ENCODE data around the gene STAG1.
"Not testable (repeated sequence)": the region's sequence is repeated elsewhere in the genome, so short reads cannot be mapped to it uniquely, and the experiment has no call there.

STAG1 gene

DNA sequence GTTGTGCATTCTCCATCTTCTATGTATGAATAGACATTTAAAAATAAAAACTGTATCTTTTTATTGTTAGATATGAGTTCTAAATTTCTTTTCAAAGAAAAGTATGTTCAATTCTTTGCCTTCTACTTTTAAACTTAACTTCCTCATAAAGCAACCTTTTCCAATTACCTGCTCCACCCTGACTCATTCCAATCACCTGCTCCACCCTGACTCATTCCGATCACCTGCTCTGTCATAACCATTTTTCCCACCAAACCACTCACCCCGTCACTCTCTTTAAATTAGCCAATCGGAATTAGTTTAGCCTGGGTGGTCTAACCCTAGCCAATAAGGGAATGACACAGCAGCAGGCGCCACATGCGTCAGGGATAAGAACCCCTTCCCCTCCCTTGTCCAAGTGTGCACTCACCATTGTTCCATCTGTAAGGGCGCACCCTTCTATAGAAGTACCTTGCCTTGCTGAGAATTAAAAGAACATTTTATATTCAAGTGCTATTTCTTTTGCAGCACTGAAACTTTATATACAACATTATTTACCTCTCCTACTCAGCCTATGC is 134.1 kb downstream of the STAG1 start:
- H2BK120ac ChIP-seq (ENCODE audit: low read depth, low read length); H3K4me1 ChIP-seq (ENCODE audit: control insufficient read depth, low read depth, low read length); H3K36me3 ChIP-seq (ENCODE audit: control insufficient read depth, insufficient read depth, low read length); H3K4ac ChIP-seq (ENCODE audit: low read depth, low read length); H3K18ac ChIP-seq (ENCODE audit: low read length); H3K27me3 ChIP-seq (ENCODE audit: insufficient read depth, low read length, poor library complexity); H3K9ac ChIP-seq (ENCODE audit: low read length); H3K23ac ChIP-seq (ENCODE audit: low read length); H3K79me1 ChIP-seq (ENCODE audit: low read length); H3K4me3 ChIP-seq (ENCODE audit: low read length); H3K27ac ChIP-seq (ENCODE audit: low read depth, low read length); H4K8ac ChIP-seq (ENCODE audit: low read depth, low read length); H3K79me2 ChIP-seq (ENCODE audit: control insufficient read depth, insufficient read depth, low read length); H3K4me2 ChIP-seq (ENCODE audit: low read length); H2BK5ac ChIP-seq (ENCODE audit: low read length); H2BK15ac ChIP-seq (replicated peaks; ENCODE audit: low read depth); H3K56ac ChIP-seq (ENCODE audit: low read length); H2AK5ac ChIP-seq (ENCODE audit: low read length); H4K5ac ChIP-seq (ENCODE audit: low read length); DNase-seq: not testable (repeated sequence)
- no CpG with 5 or more reads among the region's 6 CpGs for WGBS (ENCODE audit: extremely low coverage, insufficient coverage, low lambda C conversion rate)

DNA sequence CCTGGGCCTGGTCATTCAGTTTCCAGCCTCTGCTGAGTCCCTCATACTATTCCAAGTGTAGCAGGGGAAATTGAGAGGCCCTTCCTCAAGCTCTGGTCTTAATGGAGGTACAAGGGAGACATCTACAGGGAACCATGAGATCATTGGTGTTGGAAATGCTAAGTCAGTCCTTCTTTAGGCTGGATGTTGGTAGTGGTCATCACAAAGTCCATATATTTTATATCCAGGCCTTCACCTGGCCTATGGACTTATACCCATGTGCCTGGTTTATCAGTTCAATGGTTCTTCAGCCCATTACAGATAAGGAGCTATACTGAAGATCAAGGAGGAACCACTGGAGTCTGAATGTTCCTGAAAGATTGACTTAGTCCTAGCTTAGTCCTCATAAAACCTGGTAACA is 135.0 kb downstream of the STAG1 start:
- Histone ChIP-seq H3K4ac (ENCODE audit: low read depth, low read length) (no peak overlapping the region), H3K27me3 (ENCODE audit: insufficient read depth, low read length, poor library complexity) (no peaks in the 10 kb centered on the region), H2AK5ac (ENCODE audit: low read length) (no peak overlapping the region), H3K79me2 (ENCODE audit: control insufficient read depth, insufficient read depth, low read length) (no peaks in the 10 kb centered on the region), H4K5ac (ENCODE audit: low read length) (no peak overlapping the region), H3K36me3 (ENCODE audit: control insufficient read depth, insufficient read depth, low read length) (no peaks in the 10 kb centered on the region), H3K56ac (ENCODE audit: low read length) (no peak overlapping the region), H3K23ac (ENCODE audit: low read length) (no peak overlapping the region), H3K4me2 (ENCODE audit: low read length) (no peak overlapping the region), H3K4me3 (ENCODE audit: low read length) (no peak overlapping the region), H3K18ac (ENCODE audit: low read length) (no peak overlapping the region), H3K79me1 (ENCODE audit: low read length) (no peaks in the 10 kb centered on the region), H4K8ac (ENCODE audit: low read depth, low read length) (no peak overlapping the region), H2BK15ac (replicated peaks; ENCODE audit: low read depth) (no peak overlapping the region), H2BK120ac (ENCODE audit: low read depth, low read length) (no peak overlapping the region), H3K27ac (ENCODE audit: low read depth, low read length) (no peak overlapping the region), H2BK5ac (ENCODE audit: low read length) (no peak overlapping the region), H3K9ac (ENCODE audit: low read length) (no peak overlapping the region), H3K4me1 (ENCODE audit: control insufficient read depth, low read depth, low read length) (no peaks in the 10 kb centered on the region)
- DNase-seq, result peak; percentile 49

DNA sequence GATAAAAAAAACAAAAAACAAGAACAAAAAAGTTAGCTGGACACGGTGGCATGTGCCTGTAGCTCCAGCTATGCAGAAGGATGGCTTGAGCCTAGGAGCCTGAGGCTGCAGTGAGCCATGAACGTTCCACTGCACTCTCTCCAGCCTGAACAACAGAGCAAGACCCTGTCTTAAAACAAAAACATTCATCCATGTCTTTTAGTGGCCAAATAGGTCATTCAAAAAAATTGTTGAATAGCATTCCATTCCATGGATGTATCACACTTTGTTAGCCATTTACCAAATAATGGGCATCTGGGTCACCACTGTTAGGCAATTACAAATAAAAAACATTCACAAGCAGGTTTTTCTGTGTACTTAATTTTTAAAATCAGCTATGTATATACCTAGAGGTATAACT is 139.7 kb downstream of the STAG1 start:
- Histone ChIP-seq H2BK5ac (ENCODE audit: low read length) (no peak overlapping the region), H3K18ac (ENCODE audit: low read length) (no peak overlapping the region), H2BK15ac (replicated peaks; ENCODE audit: low read depth) (no peak overlapping the region), H3K36me3 (ENCODE audit: control insufficient read depth, insufficient read depth, low read length) (no peaks in the 10 kb centered on the region), H3K27ac (ENCODE audit: low read depth, low read length) (no peak overlapping the region), H4K5ac (ENCODE audit: low read length) (no peak overlapping the region), H3K4ac (ENCODE audit: low read depth, low read length) (no peak overlapping the region), H3K27me3 (ENCODE audit: insufficient read depth, low read length, poor library complexity) (no peaks in the 10 kb centered on the region), H3K23ac (ENCODE audit: low read length) (no peak overlapping the region), H3K79me2 (ENCODE audit: control insufficient read depth, insufficient read depth, low read length) (no peaks in the 10 kb centered on the region), H3K79me1 (ENCODE audit: low read length) (peaks cover 1% of the 10 kb centered on the region), H3K4me1 (ENCODE audit: control insufficient read depth, low read depth, low read length) (no peaks in the 10 kb centered on the region), H2AK5ac (ENCODE audit: low read length) (no peak overlapping the region), H3K56ac (ENCODE audit: low read length) (no peak overlapping the region), H2BK120ac (ENCODE audit: low read depth, low read length) (no peak overlapping the region), H3K4me2 (ENCODE audit: low read length) (no peak overlapping the region), H4K8ac (ENCODE audit: low read depth, low read length) (no peak overlapping the region), H3K4me3 (ENCODE audit: low read length) (no peak overlapping the region), H3K9ac (ENCODE audit: low read length) (no peak overlapping the region)
- DNase-seq, result no peak
- no CpG with 5 or more reads among the region's 2 CpGs for WGBS (ENCODE audit: extremely low coverage, insufficient coverage, low lambda C conversion rate)

DNA sequence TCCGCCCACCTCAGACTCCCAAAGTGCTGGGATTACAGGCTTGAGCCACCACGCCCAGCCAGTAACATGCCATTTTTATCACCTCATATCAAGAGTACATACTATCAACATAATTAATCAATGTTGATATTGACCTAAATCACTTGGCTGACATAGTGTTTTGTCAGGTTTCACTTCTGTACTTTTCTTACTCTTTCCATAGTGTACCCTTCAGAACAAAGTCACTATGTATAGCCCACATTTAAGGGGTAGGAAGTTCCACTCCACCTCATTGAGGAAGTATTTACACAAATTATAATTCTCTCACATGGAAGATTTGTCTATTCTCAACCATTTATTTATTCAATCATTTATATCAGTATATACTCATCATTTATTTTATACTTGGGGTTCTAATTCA is 145.2 kb downstream of the STAG1 start:
- Histone ChIP-seq H2AK5ac (ENCODE audit: low read length) (no peak overlapping the region), H4K5ac (ENCODE audit: low read length) (no peak overlapping the region), H3K27me3 (ENCODE audit: insufficient read depth, low read length, poor library complexity) (no peaks in the 10 kb centered on the region), H4K8ac (ENCODE audit: low read depth, low read length) (no peak overlapping the region), H3K27ac (ENCODE audit: low read depth, low read length) (no peak overlapping the region), H2BK15ac (replicated peaks; ENCODE audit: low read depth) (no peak overlapping the region), H3K18ac (ENCODE audit: low read length) (no peak overlapping the region), H3K4me3 (ENCODE audit: low read length) (no peak overlapping the region), H2BK120ac (ENCODE audit: low read depth, low read length) (no peak overlapping the region), H3K23ac (ENCODE audit: low read length) (no peak overlapping the region), H3K79me1 (ENCODE audit: low read length) (peaks cover 1% of the 10 kb centered on the region), H3K36me3 (ENCODE audit: control insufficient read depth, insufficient read depth, low read length) (no peaks in the 10 kb centered on the region), H3K4me2 (ENCODE audit: low read length) (no peak overlapping the region), H3K9ac (ENCODE audit: low read length) (no peak overlapping the region), H2BK5ac (ENCODE audit: low read length) (no peak overlapping the region), H3K4ac (ENCODE audit: low read depth, low read length) (no peak overlapping the region), H3K56ac (ENCODE audit: low read length) (no peak overlapping the region), H3K79me2 (ENCODE audit: control insufficient read depth, insufficient read depth, low read length) (no peaks in the 10 kb centered on the region), H3K4me1 (ENCODE audit: control insufficient read depth, low read depth, low read length) (no peaks in the 10 kb centered on the region)
- WGBS (ENCODE audit: extremely low coverage, insufficient coverage, low lambda C conversion rate), result no CpG with 5 or more reads among the region's 2 CpGs
- DNase-seq, result no peak

DNA sequence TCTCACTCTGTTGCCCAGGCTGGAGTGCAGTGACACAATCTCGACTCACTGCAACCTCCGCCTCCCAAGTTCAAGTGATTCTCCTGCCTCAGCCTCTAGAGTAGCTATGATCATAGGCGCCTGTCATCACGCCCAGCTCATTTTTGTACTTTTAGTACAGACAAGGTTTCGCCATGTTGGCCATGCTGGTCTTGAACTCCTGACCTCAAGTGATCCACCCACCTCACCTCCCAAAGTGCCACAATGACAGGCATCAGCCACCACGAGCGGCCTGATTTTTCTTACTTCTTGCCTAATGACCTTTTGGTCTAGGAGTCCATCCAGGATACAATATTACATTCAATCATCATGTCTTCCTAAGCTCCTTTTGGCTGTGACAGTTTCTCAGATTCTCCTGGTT is 146.0 kb downstream of the STAG1 start:
- H3K4ac ChIP-seq (ENCODE audit: low read depth, low read length); H2BK5ac ChIP-seq (ENCODE audit: low read length); H2AK5ac ChIP-seq (ENCODE audit: low read length); H3K36me3 ChIP-seq (ENCODE audit: control insufficient read depth, insufficient read depth, low read length); H3K23ac ChIP-seq (ENCODE audit: low read length); H3K56ac ChIP-seq (ENCODE audit: low read length); DNase-seq; H3K27ac ChIP-seq (ENCODE audit: low read depth, low read length); H4K5ac ChIP-seq (ENCODE audit: low read length); H3K79me2 ChIP-seq (ENCODE audit: control insufficient read depth, insufficient read depth, low read length); H2BK15ac ChIP-seq (replicated peaks; ENCODE audit: low read depth); H2BK120ac ChIP-seq (ENCODE audit: low read depth, low read length); H3K4me3 ChIP-seq (ENCODE audit: low read length); H3K18ac ChIP-seq (ENCODE audit: low read length); H3K4me1 ChIP-seq (ENCODE audit: control insufficient read depth, low read depth, low read length); H3K9ac ChIP-seq (ENCODE audit: low read length); H4K8ac ChIP-seq (ENCODE audit: low read depth, low read length); H3K27me3 ChIP-seq (ENCODE audit: insufficient read depth, low read length, poor library complexity); H3K79me1 ChIP-seq (ENCODE audit: low read length); H3K4me2 ChIP-seq (ENCODE audit: low read length): not testable (repeated sequence)
- WGBS (ENCODE audit: extremely low coverage, insufficient coverage, low lambda C conversion rate), result no CpG with 5 or more reads among the region's 7 CpGs

DNA sequence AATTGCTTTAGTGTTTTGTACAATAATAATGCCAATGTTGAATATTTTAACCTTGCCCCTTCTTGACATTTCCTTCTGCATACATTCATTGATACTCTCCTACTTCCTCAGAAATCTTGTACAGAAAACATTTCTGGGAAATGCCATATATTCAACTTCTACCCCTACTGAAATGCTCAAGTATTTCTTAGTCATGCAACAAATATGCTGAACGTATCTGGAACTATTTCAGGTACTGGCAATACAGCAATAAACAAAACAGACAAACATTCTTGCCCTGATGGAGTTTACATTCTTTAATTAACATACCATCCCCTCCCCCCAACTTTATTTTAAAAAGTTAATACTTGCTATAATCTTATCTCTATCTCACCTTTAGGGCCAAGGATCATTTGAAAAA is 147.2 kb downstream of the STAG1 start:
- peak; percentile 22 for DNase-seq
- H3K79me2 ChIP-seq (ENCODE audit: control insufficient read depth, insufficient read depth, low read length), result no peaks in the 10 kb centered on the region
- H2BK120ac ChIP-seq (ENCODE audit: low read depth, low read length), result no peak overlapping the region
- H2AK5ac ChIP-seq (ENCODE audit: low read length), result no peak overlapping the region
- no peak overlapping the region for H4K8ac ChIP-seq (ENCODE audit: low read depth, low read length)
- no peak overlapping the region for H3K18ac ChIP-seq (ENCODE audit: low read length)
- peaks cover 1% of the 10 kb centered on the region for H3K79me1 ChIP-seq (ENCODE audit: low read length)
- no peaks in the 10 kb centered on the region for H3K27me3 ChIP-seq (ENCODE audit: insufficient read depth, low read length, poor library complexity)
- no peak overlapping the region for H2BK5ac ChIP-seq (ENCODE audit: low read length)
- H3K56ac ChIP-seq (ENCODE audit: low read length), result no peak overlapping the region
- H3K36me3 ChIP-seq (ENCODE audit: control insufficient read depth, insufficient read depth, low read length), result no peaks in the 10 kb centered on the region
- WGBS (ENCODE audit: extremely low coverage, insufficient coverage, low lambda C conversion rate), result no CpG with 5 or more reads among the region's 1 CpG
- H2BK15ac ChIP-seq (replicated peaks; ENCODE audit: low read depth), result no peak overlapping the region
- no peak overlapping the region for H3K9ac ChIP-seq (ENCODE audit: low read length)
- H4K5ac ChIP-seq (ENCODE audit: low read length), result no peak overlapping the region
- no peak overlapping the region for H3K27ac ChIP-seq (ENCODE audit: low read depth, low read length)
- no peaks in the 10 kb centered on the region for H3K4me1 ChIP-seq (ENCODE audit: control insufficient read depth, low read depth, low read length)
- H3K4me2 ChIP-seq (ENCODE audit: low read length), result no peak overlapping the region
- no peak overlapping the region for H3K4ac ChIP-seq (ENCODE audit: low read depth, low read length)
- no peak overlapping the region for H3K4me3 ChIP-seq (ENCODE audit: low read length)
- H3K23ac ChIP-seq (ENCODE audit: low read length), result no peak overlapping the region
